Thyroid gland (tissue), 4 donors: Measurements from ENCODE around the gene USP3. TPM values are rescaled to one million over a fixed set of nuclear protein-coding genes. Genes with fewer than 3 reads are reported as not detected.

ENCODE experiments used
- DNase-seq, 2 donors: peaks; one replicate each; pipeline ENCODE4 v3.0.0-alpha.2; 2019
- H3K27ac ChIP-seq, 3 donors: fragments of 200-600 bp; sonication (generic); 1 replicate in 2 of 3; 2 replicates in 1 of 3; pipeline ENCODE4 v1.5.1; 2016 to 2019; ENCODE audit warnings: mild to moderate bottlenecking in 1 of 3, moderate library complexity in 1 of 3
- H3K27me3 ChIP-seq: fragments of 200-600 bp; sonication (generic); one replicate; pipeline ENCODE4 v1.5.1; 2019
- H3K36me3 ChIP-seq, 2 donors: fragments of 200-600 bp; sonication (generic); one replicate each; pipeline ENCODE4 v1.5.1; 2016 to 2019
- H3K4me1 ChIP-seq, 2 donors: fragments of 200-600 bp; sonication (generic); one replicate each; pipeline ENCODE4 v1.5.1; 2017 to 2019
- H3K4me3 ChIP-seq, 3 donors: fragments of 200-600 bp; sonication (generic); replicated peaks in 1 of 3; 1 replicate in 2 of 3; 2 replicates in 1 of 3; pipeline ENCODE4 v1.5.1; 2016; ENCODE audit warnings: mild to moderate bottlenecking in 1 of 3
- H3K9me3 ChIP-seq: fragments of 200-600 bp; sonication (generic); one replicate; pipeline ENCODE4 v1.5.1; 2017
- POLR2A ChIP-seq, 2 donors: fragments of 450-650 bp; IDR thresholded peaks; one replicate each; pipeline ENCODE4 v1.6.1; 2017; ENCODE audit warnings: antibody characterized with exemption in 2 of 2, mild to moderate bottlenecking in 2 of 2, moderate library complexity in 1 of 2
- WGBS, 2 donors: methylation state at CpG; one replicate each; pipeline ENCODE4 v1.1.5; 2017; 5-methylcytosine and 5-hydroxymethylcytosine counted together
- intact Hi-C: fragments of 100-400 bp; cut with DNase I; formaldehyde crosslinking; loops from one replicate; pipeline ENCODE4 v1.15.1; 2023
- total RNA-seq, 4 donors: library from RNA; depleted of rRNA; stranded (reverse); fragments of >200 nt; gene quantifications; one replicate each; pipeline ENCODE4 v1.2.3, GENCODE V29; 2016
- TF ChIP-seq, protein P1 (sequence below), 6 experiments: fragments of 200-600 bp in 3 of 6; fragments of 450-650 bp in 3 of 6; sonication (generic) in 3 of 6; IDR thresholded peaks; one replicate each; pipeline ENCODE4 v1.5.1; 2016 to 2019; ENCODE audit warnings: antibody characterized with exemption in 6 of 6, mild to moderate bottlenecking in 2 of 6, inconsistent platforms in 1 of 6, moderate library complexity in 1 of 6

Gene USP3
- total RNA-seq, 4 donors from 2014 or later: 42.9 to 82.2 (median 53.7) TPM

DNA sequence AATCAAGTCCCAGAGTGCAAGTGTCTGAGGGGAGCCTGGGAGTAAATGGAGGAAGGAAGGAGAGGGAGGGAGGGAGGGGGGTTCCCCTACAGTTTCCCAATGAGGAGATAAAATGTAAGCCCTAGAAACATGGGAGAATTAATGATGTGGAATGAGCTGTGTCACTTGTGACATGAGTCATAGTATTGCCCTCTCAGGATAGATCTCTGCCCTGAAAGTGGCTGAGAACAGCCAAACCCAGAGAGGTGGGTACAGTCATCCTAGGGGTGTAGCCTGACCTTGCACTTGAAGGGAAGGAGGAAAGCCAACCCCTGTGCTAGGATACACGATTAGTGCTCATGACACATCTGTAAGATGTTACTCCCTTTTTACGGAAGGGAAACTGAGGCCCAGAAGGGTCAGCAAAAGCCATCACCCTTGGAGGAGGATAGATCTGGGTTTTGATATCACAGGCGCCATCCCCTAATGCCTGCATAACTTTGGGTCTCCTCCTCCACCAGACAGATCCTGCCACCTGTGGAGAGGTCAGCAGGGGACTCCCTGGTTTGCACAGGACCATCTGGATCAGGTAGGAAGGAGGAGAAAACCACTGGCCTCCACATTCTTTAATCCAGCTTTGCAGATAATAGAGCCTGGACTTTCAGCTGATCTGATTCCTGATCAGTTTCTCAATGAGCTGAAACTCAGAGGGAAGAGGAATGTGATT, 23.1 kb upstream of the USP3 start:
- TF ChIP-seq POLR2A (IDR thresholded peaks at IDR 0.05): no peak
- TF ChIP-seq, protein P1, sequence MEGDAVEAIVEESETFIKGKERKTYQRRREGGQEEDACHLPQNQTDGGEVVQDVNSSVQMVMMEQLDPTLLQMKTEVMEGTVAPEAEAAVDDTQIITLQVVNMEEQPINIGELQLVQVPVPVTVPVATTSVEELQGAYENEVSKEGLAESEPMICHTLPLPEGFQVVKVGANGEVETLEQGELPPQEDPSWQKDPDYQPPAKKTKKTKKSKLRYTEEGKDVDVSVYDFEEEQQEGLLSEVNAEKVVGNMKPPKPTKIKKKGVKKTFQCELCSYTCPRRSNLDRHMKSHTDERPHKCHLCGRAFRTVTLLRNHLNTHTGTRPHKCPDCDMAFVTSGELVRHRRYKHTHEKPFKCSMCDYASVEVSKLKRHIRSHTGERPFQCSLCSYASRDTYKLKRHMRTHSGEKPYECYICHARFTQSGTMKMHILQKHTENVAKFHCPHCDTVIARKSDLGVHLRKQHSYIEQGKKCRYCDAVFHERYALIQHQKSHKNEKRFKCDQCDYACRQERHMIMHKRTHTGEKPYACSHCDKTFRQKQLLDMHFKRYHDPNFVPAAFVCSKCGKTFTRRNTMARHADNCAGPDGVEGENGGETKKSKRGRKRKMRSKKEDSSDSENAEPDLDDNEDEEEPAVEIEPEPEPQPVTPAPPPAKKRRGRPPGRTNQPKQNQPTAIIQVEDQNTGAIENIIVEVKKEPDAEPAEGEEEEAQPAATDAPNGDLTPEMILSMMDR (IDR thresholded peaks at IDR 0.05): no peak
- H3K27me3 ChIP-seq: no peaks in the 10 kb centered on the region
- intact Hi-C loops: no loop called here
- no peak overlapping the region for H3K4me3 ChIP-seq
- no peak for DNase-seq
- no peak overlapping the region for H3K27ac ChIP-seq
- H3K4me1 ChIP-seq: peaks cover 0 to 8% of the 10 kb centered on the region in 2 donors
- WGBS, 2 donors: 80 to 91% methylated on average over 3 of the region's 3 CpGs
- H3K36me3 ChIP-seq: no peaks in the 10 kb centered on the region
- H3K9me3 ChIP-seq: no peaks in the 10 kb centered on the region

DNA sequence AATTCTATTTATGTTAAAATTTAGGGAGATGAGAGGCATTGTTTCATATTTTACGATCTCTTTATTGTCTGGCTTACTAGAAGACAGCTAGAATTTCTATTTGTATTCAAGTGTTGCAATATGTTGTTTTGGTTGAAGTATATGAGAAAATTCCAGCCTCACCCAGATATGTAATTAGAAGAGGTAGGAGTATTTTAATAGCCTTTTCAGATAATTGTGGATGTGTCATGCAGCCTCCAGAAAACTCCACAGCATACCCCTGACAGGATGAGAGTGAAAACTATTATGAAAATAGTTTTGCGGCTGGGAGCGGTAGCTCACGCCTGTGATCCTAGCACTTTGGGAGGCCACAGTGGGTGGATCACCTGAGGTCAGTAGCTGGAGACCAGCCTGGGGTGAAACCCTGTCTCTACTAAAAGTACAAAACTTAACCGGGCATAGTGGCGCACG, 21.5 kb upstream of the USP3 start:
- Histone ChIP-seq H3K9me3 (no peaks in the 10 kb centered on the region), H3K27ac (no peak overlapping the region), H3K4me3 (no peak overlapping the region), H3K4me1 (peaks cover 3 to 8% of the 10 kb centered on the region in 2 donors), H3K27me3 (no peaks in the 10 kb centered on the region), H3K36me3 (no peaks in the 10 kb centered on the region)
- 81 to 88% methylated on average over 7 of the region's 7 CpGs for WGBS, 2 donors
- TF ChIP-seq, protein P1 (IDR thresholded peaks at IDR 0.05): no peak
- no peak for TF ChIP-seq POLR2A (IDR thresholded peaks at IDR 0.05)
- intact Hi-C loops: no loop called here
- DNase-seq: no peak

DNA sequence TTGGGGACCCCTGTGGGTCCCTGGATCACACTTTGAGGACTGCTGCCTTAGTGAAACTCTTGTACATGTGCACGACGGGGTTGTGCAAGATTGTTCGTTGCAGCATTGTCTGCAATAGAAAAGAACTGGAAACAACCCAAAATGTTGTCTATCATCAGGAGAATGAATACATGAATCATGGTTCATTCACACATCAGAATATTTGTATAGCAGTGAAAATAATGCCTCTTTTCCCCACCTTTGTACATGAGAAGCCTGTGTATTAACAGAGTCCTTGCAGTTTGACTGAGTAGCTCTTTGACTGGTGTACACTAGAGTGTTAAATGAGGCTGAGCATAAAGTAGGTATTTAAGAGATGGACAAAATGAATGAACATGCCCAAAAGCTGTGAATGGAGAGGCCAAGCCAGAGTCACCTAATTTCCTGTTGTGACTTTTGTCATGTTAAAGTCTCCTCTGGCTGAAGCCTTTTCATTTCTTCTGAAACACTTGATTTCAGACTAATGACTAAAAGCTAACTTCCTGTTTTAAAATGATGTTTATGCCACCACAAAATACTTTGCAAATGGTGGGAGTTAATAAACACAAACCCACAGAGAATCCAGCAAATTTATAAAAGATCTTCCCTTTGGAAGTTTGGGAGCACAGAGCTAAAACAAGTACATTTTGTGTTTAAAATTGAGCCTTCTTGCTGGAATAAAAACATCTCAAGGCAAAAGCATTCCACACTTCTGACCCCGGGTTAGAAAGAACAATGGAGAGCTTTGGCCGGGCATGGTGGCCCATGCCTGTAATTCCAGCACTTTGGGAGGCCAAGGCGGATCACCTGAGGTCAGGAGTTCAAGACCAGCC, 20.6 kb upstream of the USP3 start:
- intact Hi-C loops: no loop called here
- Histone ChIP-seq H3K4me3 (no peak overlapping the region), H3K36me3 (no peaks in the 10 kb centered on the region), H3K27ac (no peak overlapping the region), H3K9me3 (no peaks in the 10 kb centered on the region), H3K27me3 (no peaks in the 10 kb centered on the region), H3K4me1 (peaks cover 3 to 8% of the 10 kb centered on the region in 2 donors)
- no peak for DNase-seq
- TF ChIP-seq, protein P1 (IDR thresholded peaks at IDR 0.05): no peak
- no peak for TF ChIP-seq POLR2A (IDR thresholded peaks at IDR 0.05)
- 68 to 71% methylated on average over 6 of the region's 6 CpGs for WGBS, 2 donors

DNA sequence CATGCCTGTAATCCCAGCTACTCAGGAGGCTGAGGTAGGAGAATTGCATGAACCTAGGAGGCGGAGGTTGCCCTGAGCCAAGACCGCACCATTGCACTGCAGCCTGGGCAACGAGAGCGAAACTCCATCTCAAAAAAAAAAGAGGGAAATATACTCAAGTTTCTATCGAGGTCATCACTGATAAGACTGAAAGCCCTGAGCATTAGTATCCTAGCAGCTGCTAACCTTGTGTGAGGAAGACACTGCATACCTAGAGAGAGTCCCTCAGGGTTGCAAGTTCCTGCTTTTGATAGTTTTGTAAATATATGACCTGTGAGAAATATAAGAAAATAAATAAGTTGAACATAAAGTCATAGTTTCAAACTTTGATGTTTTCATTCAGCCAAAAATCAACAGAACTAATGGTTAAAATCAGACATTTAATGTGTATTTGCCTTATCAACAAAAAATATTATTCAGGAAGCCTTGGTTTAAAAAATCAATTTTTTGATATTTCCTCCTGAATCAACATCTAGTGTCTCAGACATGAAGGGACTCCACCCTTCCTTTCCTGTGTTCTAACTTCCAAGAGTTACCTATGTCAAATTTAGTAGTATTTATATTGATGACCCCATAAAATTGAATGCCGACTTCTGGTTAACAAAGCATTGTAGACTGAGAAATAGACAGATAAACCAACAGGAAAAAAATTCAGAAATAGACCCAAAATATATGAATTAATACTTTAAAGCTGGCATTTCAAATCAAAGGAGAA, 19.8 kb upstream of the USP3 start:
- whole genome bisulfite sequencing, 2 donors: 82 to 89% methylated on average over 6 of the region's 6 CpGs
- Histone ChIP-seq H3K36me3 (no peaks in the 10 kb centered on the region), H3K27me3 (no peaks in the 10 kb centered on the region), H3K9me3 (no peaks in the 10 kb centered on the region), H3K27ac (no peak overlapping the region), H3K4me3 (no peak overlapping the region), H3K4me1 (peaks cover 3 to 8% of the 10 kb centered on the region in 2 donors)
- intact Hi-C loops: loop anchor here (5.0 kb wide), 1 partner anchor 118 kb away; no protein-coding TSS in a partner anchor
- DNase-seq: no peak
- no peak for TF ChIP-seq POLR2A (IDR thresholded peaks at IDR 0.05)
- TF ChIP-seq, protein P1 (IDR thresholded peaks at IDR 0.05): no peak
